EL (cell line): Measurements from ENCODE around the gene PSMB5.
A peak's percentile ranks its signal among the peaks of the same experiment; 100 is the strongest.

Source experiments
- DNase-seq: peaks from one replicate; pipeline ENCODE4 v3.0.0-alpha.2; 2016

Gene PSMB5

DNA sequence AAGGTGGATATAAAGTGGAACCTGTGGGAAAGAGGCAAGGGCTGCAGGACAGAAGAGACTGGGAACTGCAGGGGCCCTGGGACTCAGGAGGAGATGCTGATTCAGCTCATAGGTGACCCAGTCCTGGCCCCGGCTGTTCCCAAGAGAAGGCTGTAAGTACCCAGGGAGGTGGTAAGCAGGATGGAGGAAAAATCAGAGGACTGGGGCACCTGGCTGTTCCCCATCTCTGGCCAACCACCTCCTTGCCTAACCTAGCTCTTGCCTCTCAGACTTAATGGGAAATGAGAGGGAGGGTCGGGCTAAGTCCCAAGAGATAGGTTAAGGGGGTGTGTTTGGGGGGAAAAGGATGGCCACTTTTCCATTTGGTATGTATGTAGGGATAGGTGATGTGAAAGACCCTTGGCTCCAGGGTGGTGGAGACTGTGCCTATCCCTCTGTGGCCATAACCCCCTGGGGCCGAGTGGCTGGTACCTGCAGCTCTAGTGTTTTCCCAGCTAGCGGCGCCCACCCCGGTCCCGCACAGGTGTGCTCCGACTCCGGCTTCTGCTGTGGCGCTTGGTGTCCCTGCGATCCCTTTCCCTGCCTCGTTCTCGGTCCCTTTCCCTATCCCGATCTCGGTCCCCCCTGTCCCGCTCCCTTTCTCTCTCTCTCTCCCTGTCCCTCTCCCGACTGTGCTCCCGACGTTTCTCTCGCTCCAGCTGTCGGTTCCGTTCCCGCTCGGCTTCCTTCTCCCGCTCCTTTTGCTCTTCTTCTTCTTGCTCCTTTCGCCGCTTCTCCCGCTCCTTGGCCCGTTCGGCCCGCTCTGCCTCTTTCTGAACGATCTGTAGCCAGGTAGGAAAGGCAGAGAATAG lies 24.2 kb upstream of the PSMB5 start:
- peak; percentile 21 for DNase-seq

DNA sequence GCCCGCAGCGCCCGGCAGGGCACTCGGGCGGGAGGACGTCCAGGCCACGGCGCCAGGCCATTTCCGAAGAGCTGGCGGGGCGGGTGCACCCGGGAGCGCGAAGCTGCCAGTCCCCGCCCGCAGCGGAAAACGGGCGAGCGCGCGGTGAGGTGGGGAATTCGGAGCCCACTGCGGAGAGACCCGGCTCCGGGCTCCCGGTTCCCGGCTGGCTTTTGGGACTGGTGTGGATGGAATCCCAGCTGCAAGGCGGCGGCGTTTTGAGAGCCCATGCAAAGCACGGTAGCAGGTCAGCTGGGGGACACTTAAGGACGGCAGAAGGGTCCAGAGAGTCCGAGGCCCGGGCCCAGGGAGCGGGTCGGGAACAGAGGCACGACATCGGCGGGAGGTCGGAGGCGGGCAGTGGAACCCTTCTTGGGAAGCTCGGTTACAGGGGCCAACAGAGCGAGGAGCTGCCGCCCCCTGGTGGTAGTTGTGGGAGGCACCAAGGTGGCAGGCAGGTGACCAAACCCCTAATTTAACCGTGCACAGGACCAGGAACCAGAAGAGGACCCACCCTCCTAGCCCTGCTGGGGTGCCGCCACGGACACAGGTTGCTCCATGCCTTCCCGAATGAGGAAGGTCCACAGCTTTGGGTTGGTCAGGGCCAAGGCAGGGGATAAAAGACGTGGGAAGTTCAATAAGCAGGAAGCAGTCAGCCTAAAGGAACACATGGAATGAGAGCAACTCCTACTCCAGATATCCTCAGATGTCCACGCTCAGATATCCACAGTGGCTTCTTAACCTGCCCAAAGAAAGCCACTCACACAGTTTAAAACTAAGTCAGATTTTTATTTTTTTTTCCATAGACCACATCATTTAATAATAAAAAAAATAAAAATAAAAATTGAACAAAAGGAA lies 23.3 kb upstream of the PSMB5 start:
- peak; percentile 88 for DNase-seq

GRCh38 chr14:23056956-23057756 lies 22.5 kb upstream of the PSMB5 start, which contains the start of gene CDH24:
Gene CDH24, minus strand, starts transcription at chr14:23057520. Its CDS starts 1,787 bp downstream, at chr14:23055733.
- DNase-seq, result peak; percentile 81

DNA sequence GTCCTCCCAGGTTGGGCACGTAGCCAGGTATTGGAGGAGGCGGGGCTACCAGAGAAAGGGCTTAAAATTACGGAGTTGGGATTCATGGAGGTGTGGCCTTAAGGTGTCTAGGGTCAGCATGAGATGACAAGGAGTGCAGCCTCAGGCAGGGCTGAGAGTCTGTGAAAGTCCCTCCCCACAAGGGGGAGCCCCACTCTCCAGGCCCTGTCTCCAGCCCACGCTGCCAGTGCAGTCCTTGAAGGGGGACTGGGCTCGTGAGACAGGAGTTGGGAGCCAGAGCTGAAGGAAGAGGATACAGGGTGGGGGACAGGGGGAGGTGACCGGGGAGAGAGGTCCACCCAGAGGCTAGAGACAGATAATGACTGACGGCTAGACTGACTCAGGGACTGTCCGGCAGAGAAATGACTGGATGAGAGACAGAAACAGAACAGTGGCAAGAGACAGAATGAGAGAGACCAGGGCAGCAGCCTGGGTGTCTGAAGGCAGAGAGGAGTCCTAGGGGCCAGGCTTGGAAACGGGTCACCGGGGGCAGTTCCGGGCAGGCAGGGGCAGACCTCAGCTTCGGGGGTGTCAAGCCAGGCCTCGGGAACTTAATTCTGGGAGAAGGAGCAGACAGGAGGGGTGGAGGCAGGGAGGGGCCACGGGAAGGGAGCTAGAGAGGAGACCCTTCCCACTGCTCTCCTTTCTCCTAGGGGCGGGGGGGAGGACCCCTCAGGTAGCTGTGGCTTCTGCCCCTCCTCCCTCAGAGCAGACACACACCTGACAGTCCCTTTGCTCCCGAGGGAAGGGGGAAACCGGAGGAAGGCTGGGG lies 21.6 kb upstream of the PSMB5 start:
- DNase-seq, result peak; percentile 82

DNA sequence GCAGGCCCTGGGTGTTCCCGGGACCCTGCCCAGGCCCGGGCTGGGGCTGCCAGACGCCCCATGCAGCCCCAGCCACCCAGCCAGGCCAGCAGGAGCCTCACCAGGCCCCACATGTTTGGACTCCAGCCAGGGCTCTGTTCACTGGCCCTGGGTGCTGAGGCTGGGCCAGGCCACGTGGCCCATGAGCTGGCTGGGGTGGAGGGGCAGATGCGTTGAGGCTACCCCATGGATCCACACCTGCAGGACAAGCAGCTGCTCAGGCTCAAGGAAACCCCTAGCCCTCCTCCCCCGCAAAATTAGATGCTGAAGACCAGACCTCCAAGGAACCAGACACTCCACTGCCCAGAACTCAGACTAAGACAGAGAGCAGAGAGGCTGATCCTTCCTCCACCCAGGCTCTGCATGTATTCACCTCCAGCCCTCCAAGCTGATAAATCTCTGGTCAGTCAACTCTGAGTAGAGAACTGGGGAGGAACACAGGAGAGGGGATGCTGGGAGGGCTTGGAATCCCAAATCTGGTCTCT lies 21.0 kb upstream of the PSMB5 start:
- DNase-seq, result peak; percentile 58

GRCh38 chr14:23055147-23055550 lies 20.4 kb upstream of the PSMB5 start:
- no peak for DNase-seq

DNA sequence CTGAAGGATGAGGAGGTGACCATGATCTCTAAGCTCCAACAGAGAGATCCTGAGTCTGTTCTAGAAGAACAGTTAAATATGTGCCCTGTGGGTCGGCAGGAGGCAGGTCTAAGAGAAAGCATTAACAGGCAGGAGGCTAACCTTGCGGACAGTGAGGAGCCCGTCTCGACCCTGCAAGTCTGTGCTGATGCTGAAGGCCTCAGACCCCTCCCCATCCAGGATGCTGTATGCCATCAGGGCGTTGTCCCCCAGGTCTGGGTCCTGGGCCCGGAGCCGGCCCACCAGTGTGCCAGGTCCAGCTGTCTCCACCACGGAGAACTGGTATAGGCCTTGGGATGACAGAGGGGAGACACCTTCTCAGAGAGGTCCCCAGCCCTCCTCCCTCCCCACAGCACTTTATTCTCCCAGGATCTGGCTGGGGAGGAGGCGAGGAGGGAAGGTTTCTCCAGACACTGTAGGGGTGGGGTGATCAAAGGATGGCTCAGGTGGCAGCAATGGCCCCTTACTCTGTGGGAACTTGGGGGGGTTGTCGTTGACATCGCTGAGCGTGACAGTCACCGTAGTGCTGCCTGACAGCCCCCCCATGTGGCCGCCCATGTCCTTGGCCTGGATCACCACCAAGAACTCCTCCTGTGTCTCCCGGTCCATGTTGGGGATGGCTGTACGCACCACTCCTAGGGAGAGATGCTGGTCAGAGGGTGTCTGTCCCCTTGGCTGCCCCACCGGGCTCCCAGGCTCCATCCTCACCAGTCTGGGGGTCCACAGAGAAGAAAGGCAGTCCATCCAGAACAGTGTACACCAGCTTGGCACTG lies 19.5 kb upstream of the PSMB5 start:
- DNase-seq, result no peak

- no peak for DNase-seq
Observed at GRCh38 chr14:23053426-23053825, 18.7 kb upstream of the PSMB5 start.

DNA sequence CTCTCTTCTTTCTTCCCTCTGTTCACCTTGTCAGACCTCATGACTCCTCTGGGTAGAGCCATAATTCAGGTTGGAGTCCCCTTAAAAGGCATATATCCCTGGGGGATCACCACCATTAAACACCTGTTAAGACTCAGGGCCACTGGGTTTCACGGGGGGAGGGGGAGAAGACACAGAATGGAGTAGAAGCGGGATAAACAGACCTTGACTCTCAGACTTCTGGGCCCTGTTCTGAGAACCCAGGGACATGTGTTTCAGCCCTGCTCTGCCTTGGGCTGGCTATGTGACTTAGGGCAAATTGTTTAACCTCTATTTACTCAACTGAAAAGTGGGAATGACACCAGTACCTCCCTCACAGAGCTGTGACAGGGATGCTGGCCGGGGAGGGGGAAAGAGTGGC lies 18.0 kb upstream of the PSMB5 start:
- no peak for DNase-seq

DNA sequence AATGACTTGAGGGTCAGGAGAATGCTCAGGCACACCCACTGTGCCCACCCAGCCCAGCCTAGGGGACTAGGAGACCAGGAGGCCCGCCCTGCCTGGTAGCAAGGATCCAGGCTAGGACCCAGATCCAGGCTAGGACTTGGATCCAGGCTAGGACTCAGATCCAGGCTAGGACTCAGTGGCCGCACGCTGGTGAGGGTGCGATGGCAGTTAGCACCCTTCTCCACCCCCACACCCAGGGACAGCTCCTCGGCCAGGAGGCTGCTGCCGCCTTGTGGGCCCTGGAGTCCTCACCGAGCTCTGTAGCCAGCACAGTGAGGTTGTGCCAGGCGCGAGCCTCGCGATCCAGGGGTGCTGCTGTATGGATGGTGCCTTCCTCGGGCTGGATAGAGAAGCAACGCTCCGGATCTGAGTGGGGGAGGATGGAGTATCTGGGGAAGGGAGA lies 17.5 kb upstream of the PSMB5 start:
- no peak for DNase-seq

- DNase-seq, result no peak
Observed at GRCh38 chr14:23051141-23052057, 16.7 kb upstream of the PSMB5 start.

GRCh38 chr14:23049011-23049410 lies 14.3 kb upstream of the PSMB5 start:
- DNase-seq, result no peak

DNA sequence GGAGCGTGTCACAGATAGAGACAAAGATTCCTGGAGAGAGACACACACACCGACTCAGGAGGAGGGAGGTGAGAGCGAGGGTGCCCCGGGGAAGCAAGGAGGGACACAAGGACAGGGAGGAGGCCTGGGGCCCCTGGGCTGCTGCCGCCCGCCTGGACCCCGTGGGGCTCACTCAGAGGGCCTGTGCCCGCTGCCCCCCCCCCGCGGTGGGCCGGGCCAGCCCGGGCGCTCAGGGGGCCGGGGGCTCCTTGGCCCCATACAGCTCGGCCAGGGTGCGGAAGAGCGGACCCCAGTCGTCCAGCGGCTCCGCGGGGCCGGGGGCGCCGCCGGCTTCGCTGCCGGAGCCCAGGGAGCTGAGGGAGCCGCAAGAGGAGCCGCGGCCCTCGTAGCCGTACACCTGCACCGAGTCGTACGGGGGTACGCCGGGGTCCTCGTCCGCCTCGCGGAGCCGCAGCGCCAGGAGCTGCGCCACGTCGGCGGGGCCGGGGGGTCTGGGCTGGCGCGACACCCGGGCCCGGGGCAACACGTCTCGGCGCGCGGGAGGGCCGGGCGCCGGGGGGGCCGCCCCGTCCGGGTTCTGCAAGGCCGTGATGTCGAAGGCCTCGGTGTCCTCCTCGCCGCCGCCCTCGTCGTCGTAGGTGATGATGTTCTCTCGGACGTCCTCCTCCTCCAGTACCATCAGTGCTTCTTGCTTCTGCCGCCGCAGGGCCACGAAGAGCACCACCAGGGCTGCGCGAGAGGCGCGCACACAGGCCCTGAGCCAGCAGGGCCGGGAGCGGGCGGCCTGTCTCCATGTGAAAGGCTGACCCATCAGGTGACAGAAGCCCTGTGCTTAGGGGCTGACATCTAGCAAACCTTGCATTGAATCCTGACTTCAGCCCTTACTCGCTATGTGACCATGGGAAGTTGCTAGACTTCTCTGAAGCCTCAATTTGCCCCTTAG lies 13.3 kb upstream of the PSMB5 start:
- no peak for DNase-seq

DNA sequence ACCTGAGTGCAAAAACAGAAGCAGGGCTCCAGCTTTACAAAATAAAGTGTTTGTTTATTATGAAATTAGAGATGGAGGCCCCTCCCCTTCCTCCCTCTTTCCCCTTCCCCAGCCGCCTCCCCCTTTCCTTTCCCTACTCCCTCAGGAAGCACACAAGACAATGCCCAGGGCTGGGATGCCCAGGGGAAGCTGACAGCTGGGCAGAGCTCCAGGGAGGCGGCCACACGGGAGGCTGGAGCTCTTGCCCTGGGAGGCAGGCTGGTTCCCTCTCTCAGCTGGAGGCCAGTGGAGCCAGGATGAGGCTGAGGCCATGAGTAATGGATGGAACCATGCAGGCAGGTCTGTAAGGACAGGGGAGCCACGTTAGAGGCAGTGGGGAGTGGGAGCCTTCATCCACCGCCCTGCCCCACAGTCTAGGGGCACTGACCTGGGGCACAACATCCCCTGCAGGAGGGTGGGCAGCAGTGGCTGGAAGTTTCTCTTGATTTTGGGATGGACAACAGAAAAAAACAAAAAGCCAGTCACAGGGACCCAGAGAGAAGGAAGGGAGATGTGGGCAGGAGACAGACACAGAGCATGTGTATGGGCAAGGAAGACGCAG lies 12.4 kb upstream of the PSMB5 start:
- peak; percentile 31 for DNase-seq

GRCh38 chr14:23045419-23046357 lies 11.0 kb upstream of the PSMB5 start:
- peak; percentile 32 for DNase-seq

GRCh38 chr14:23044840-23045239 lies 10.1 kb upstream of the PSMB5 start:
- no peak for DNase-seq

DNA sequence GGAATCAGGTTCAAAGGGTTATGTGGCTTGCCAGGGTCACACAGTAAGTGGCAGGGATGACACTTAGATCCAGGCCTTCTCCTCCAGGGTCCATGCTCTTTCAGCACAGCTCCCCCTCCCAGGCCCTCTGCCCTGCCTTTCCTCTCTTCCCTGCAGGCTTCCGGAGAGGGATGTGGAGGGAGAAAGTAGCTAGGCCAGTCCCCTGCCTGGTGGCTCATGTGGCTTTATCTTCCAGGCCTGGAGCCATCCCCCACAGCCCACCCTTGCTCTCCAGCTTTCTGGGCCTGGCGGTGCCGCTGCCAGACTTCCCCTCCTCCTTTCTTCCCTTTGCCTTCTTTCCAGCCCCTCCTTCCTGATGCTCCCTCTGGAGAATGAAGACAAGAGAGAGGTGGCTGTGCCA lies 9.1 kb upstream of the PSMB5 start:
- DNase-seq, result no peak
